ENCODE data around the gene F7. TPM values are rescaled to one million over a fixed set of nuclear protein-coding genes. Genes with fewer than 3 reads are reported as not detected.

Gene F7
- total RNA-seq, 1 donor: not detected

DNA sequence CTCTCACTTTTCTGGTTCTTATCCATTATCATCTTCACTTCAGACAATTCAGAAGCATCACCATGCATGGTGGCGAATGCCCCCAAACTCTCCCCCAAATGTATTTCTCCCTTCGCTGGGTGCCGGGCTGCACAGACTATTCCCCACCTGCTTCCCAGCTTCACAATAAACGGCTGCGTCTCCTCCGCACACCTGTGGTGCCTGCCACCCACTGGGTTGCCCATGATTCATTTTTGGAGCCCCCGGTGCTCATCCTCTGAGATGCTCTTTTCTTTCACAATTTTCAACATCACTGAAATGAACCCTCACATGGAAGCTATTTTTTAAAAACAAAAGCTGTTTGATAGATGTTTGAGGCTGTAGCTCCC, 14.2 kb downstream of the F7 start:
- DNase-seq (ENCODE audit: low read depth): no peak
- H3K4me3 ChIP-seq (ENCODE audit: low read depth, low read length): no peak overlapping the region
- no peak for TF ChIP-seq CTCF (IDR thresholded peaks at IDR 0.05; ENCODE audit: insufficient read depth, low read depth, low read length)

- no peak overlapping the region for H3K4me3 ChIP-seq (ENCODE audit: low read depth, low read length)
- TF ChIP-seq CTCF (IDR thresholded peaks at IDR 0.05; ENCODE audit: insufficient read depth, low read depth, low read length): no peak
- no peak for DNase-seq (ENCODE audit: low read depth)
Measured at GRCh38 chr13:113120300-113121182, 14.9 kb downstream of the F7 start.

- no peak for TF ChIP-seq CTCF (IDR thresholded peaks at IDR 0.05; ENCODE audit: insufficient read depth, low read depth, low read length)
- no peak for DNase-seq (ENCODE audit: low read depth)
- no peak overlapping the region for H3K4me3 ChIP-seq (ENCODE audit: low read depth, low read length)
Measured at GRCh38 chr13:113121183-113121927, 15.8 kb downstream of the F7 start.

DNA sequence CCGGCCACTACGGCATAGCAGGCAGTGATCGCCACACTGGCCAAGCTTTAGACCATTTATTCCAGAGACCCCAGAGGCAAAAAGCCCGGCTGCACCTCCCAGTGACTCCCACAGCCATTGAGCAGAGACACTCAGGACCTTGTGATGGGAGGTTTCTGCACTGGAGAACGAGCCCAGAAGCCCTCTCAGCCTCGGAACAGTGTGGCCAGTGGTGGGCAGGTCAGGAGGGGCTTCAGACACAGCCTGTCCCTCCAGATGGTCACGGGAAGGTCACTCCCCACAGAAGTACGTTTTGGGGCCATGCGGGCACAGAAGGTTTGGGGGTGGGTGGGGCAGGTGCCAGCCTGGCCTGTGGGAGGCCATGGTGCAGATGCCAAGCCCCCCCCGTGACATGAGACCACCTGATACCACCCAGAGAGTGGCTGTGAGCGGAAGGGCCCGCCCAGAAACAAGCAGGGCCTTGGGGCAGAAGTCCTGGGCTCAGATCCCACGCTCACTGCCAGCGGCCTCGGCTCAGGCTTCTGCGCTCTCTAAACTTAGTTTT, 16.4 kb downstream of the F7 start:
- no peak for DNase-seq (ENCODE audit: low read depth)
- H3K4me3 ChIP-seq (ENCODE audit: low read depth, low read length): no peak overlapping the region
- TF ChIP-seq CTCF (IDR thresholded peaks at IDR 0.05; ENCODE audit: insufficient read depth, low read depth, low read length): no peak

- peak; percentile 19 for TF ChIP-seq CTCF (IDR thresholded peaks at IDR 0.05; ENCODE audit: insufficient read depth, low read depth, low read length)
- DNase-seq (ENCODE audit: low read depth): peak; percentile 82
- H3K4me3 ChIP-seq (ENCODE audit: low read depth, low read length): peak within 1 kb of the TSS; percentile 60
Measured at GRCh38 chr13:113122550-113123225, 17.1 kb downstream of the F7 start, which contains the start of gene F10. Gene F10, plus strand, starts transcription at chr13:113122799. Its CDS starts 57 bp downstream, at chr13:113122856.
